ENCODE results near the gene PHKB.

The PHKB gene

GRCh38 chr16:47481698-47482374 is 20.7 kb downstream of the PHKB start:
- Histone ChIP-seq H3K9ac (ENCODE audit: low read length in 5 of 5) (no peak overlapping the region), H3K4me3 (ENCODE audit: low read depth in 1 of 5, low read length in 5 of 5) (no peak overlapping the region), H3K27me3 (ENCODE audit: control insufficient read depth in 5 of 5, insufficient read depth in 4 of 5, low read length in 5 of 5) (no peaks in the 10 kb centered on the region), H3K27ac (ENCODE audit: low read depth, low read length) (no peak overlapping the region), H3K9me3 (ENCODE audit: control insufficient read depth in 5 of 5, low read length in 5 of 5) (no peaks in the 10 kb centered on the region), H3K4me1 (ENCODE audit: control insufficient read depth in 5 of 5, insufficient read depth in 5 of 5, low read length in 5 of 5) (no peaks in the 10 kb centered on the region), H3K36me3 (ENCODE audit: control insufficient read depth in 5 of 5, insufficient read depth in 5 of 5, low read length in 5 of 5) (peaks cover 0 to 12% (median 0%) of the 10 kb centered on the region in 5 donors)

- Histone ChIP-seq H3K27ac (ENCODE audit: low read depth, low read length) (no peak overlapping the region), H3K9ac (ENCODE audit: low read length in 5 of 5) (no peak overlapping the region), H3K9me3 (ENCODE audit: control insufficient read depth in 5 of 5, low read length in 5 of 5) (peaks cover 0 to 7% (median 3%) of the 10 kb centered on the region in 5 donors), H3K4me3 (ENCODE audit: low read depth in 1 of 5, low read length in 5 of 5) (no peak overlapping the region), H3K4me1 (ENCODE audit: control insufficient read depth in 5 of 5, insufficient read depth in 5 of 5, low read length in 5 of 5) (no peaks in the 10 kb centered on the region), H3K27me3 (ENCODE audit: control insufficient read depth in 5 of 5, insufficient read depth in 4 of 5, low read length in 5 of 5) (no peaks in the 10 kb centered on the region), H3K36me3 (ENCODE audit: control insufficient read depth in 5 of 5, insufficient read depth in 5 of 5, low read length in 5 of 5) (peaks cover 0 to 22% (median 2%) of the 10 kb centered on the region in 5 donors)
Observed at GRCh38 chr16:47483616-47484015, 22.5 kb downstream of the PHKB start.

- no peak overlapping the region for H3K27ac ChIP-seq (ENCODE audit: low read depth, low read length)
- no peak overlapping the region for H3K4me3 ChIP-seq (ENCODE audit: low read depth in 1 of 5, low read length in 5 of 5)
- H3K9ac ChIP-seq (ENCODE audit: low read length in 5 of 5): no peak overlapping the region
- H3K36me3 ChIP-seq (ENCODE audit: control insufficient read depth in 5 of 5, insufficient read depth in 5 of 5, low read length in 5 of 5): peaks cover 0 to 32% (median 2%) of the 10 kb centered on the region in 5 donors
- H3K27me3 ChIP-seq (ENCODE audit: control insufficient read depth in 5 of 5, insufficient read depth in 4 of 5, low read length in 5 of 5): no peaks in the 10 kb centered on the region
- no peaks in the 10 kb centered on the region for H3K4me1 ChIP-seq (ENCODE audit: control insufficient read depth in 5 of 5, insufficient read depth in 5 of 5, low read length in 5 of 5)
- peaks cover 15 to 29% (median 21%) of the 10 kb centered on the region in 5 donors for H3K9me3 ChIP-seq (ENCODE audit: control insufficient read depth in 5 of 5, low read length in 5 of 5)
Observed at GRCh38 chr16:47486856-47487255, 25.7 kb downstream of the PHKB start.

- no peaks in the 10 kb centered on the region for H3K27me3 ChIP-seq (ENCODE audit: control insufficient read depth in 5 of 5, insufficient read depth in 4 of 5, low read length in 5 of 5)
- no peak overlapping the region for H3K27ac ChIP-seq (ENCODE audit: low read depth, low read length)
- H3K36me3 ChIP-seq (ENCODE audit: control insufficient read depth in 5 of 5, insufficient read depth in 5 of 5, low read length in 5 of 5): peaks cover 0 to 32% (median 2%) of the 10 kb centered on the region in 5 donors
- H3K9ac ChIP-seq (ENCODE audit: low read length in 5 of 5): no peak overlapping the region
- H3K4me3 ChIP-seq (ENCODE audit: low read depth in 1 of 5, low read length in 5 of 5): no peak overlapping the region
- H3K4me1 ChIP-seq (ENCODE audit: control insufficient read depth in 5 of 5, insufficient read depth in 5 of 5, low read length in 5 of 5): peaks cover 0 to 10% (median 7%) of the 10 kb centered on the region in 5 donors
- H3K9me3 ChIP-seq (ENCODE audit: control insufficient read depth in 5 of 5, low read length in 5 of 5): peaks cover 15 to 30% (median 21%) of the 10 kb centered on the region in 5 donors
Observed at GRCh38 chr16:47488051-47488450, 26.9 kb downstream of the PHKB start.

GRCh38 chr16:47490471-47490870 is 29.3 kb downstream of the PHKB start:
- H3K27ac ChIP-seq (ENCODE audit: low read depth, low read length): no peak overlapping the region
- no peaks in the 10 kb centered on the region for H3K27me3 ChIP-seq (ENCODE audit: control insufficient read depth in 5 of 5, insufficient read depth in 4 of 5, low read length in 5 of 5)
- no peak overlapping the region for H3K4me3 ChIP-seq (ENCODE audit: low read depth in 1 of 5, low read length in 5 of 5)
- H3K36me3 ChIP-seq (ENCODE audit: control insufficient read depth in 5 of 5, insufficient read depth in 5 of 5, low read length in 5 of 5): peaks cover 0 to 24% (median 2%) of the 10 kb centered on the region in 5 donors
- peaks cover 0 to 23% (median 22%) of the 10 kb centered on the region in 5 donors for H3K4me1 ChIP-seq (ENCODE audit: control insufficient read depth in 5 of 5, insufficient read depth in 5 of 5, low read length in 5 of 5)
- no peak overlapping the region for H3K9ac ChIP-seq (ENCODE audit: low read length in 5 of 5)
- H3K9me3 ChIP-seq (ENCODE audit: control insufficient read depth in 5 of 5, low read length in 5 of 5): peaks cover 15 to 30% (median 21%) of the 10 kb centered on the region in 5 donors

- Histone ChIP-seq H3K4me1 (ENCODE audit: control insufficient read depth in 5 of 5, insufficient read depth in 5 of 5, low read length in 5 of 5) (peaks cover 0 to 23% (median 22%) of the 10 kb centered on the region in 5 donors), H3K36me3 (ENCODE audit: control insufficient read depth in 5 of 5, insufficient read depth in 5 of 5, low read length in 5 of 5) (peaks cover 0 to 18% (median 2%) of the 10 kb centered on the region in 5 donors), H3K27me3 (ENCODE audit: control insufficient read depth in 5 of 5, insufficient read depth in 4 of 5, low read length in 5 of 5) (no peaks in the 10 kb centered on the region), H3K9me3 (ENCODE audit: control insufficient read depth in 5 of 5, low read length in 5 of 5) (peaks cover 15 to 30% (median 21%) of the 10 kb centered on the region in 5 donors), H3K9ac (ENCODE audit: low read length in 5 of 5) (no peak overlapping the region), H3K4me3 (ENCODE audit: low read depth in 1 of 5, low read length in 5 of 5) (no peak overlapping the region), H3K27ac (ENCODE audit: low read depth, low read length) (no peak overlapping the region)
Observed at GRCh38 chr16:47492036-47492427, 30.9 kb downstream of the PHKB start.

GRCh38 chr16:47492428-47493377 is 31.6 kb downstream of the PHKB start:
- H3K4me3 ChIP-seq (ENCODE audit: low read depth in 1 of 5, low read length in 5 of 5): peak overlapping the region; percentile 25 to 52 (median 38)
- H3K9me3 ChIP-seq (ENCODE audit: control insufficient read depth in 5 of 5, low read length in 5 of 5): peaks cover 15 to 30% (median 21%) of the 10 kb centered on the region in 5 donors
- H3K27ac ChIP-seq (ENCODE audit: low read depth, low read length): peak overlapping the region; percentile 34
- H3K36me3 ChIP-seq (ENCODE audit: control insufficient read depth in 5 of 5, insufficient read depth in 5 of 5, low read length in 5 of 5): peaks cover 0 to 19% (median under 1%) of the 10 kb centered on the region in 5 donors
- H3K4me1 ChIP-seq (ENCODE audit: control insufficient read depth in 5 of 5, insufficient read depth in 5 of 5, low read length in 5 of 5): peaks cover 0 to 23% (median 22%) of the 10 kb centered on the region in 5 donors
- H3K27me3 ChIP-seq (ENCODE audit: control insufficient read depth in 5 of 5, insufficient read depth in 4 of 5, low read length in 5 of 5): no peaks in the 10 kb centered on the region
- no peak overlapping the region for H3K9ac ChIP-seq (ENCODE audit: low read length in 5 of 5)

- Histone ChIP-seq H3K9me3 (ENCODE audit: control insufficient read depth in 5 of 5, low read length in 5 of 5) (peaks cover 15 to 27% (median 17%) of the 10 kb centered on the region in 5 donors), H3K27ac (ENCODE audit: low read depth, low read length) (peak overlapping the region; percentile 15), H3K4me1 (ENCODE audit: control insufficient read depth in 5 of 5, insufficient read depth in 5 of 5, low read length in 5 of 5) (peaks cover 0 to 23% (median 22%) of the 10 kb centered on the region in 5 donors), H3K27me3 (ENCODE audit: control insufficient read depth in 5 of 5, insufficient read depth in 4 of 5, low read length in 5 of 5) (no peaks in the 10 kb centered on the region), H3K4me3 (ENCODE audit: low read depth in 1 of 5, low read length in 5 of 5) (peak overlapping the region in 4 of 5 donors; percentile 25 to 52 (median 42)), H3K36me3 (ENCODE audit: control insufficient read depth in 5 of 5, insufficient read depth in 5 of 5, low read length in 5 of 5) (peaks cover 4 to 20% (median 8%) of the 10 kb centered on the region in 5 donors), H3K9ac (ENCODE audit: low read length in 5 of 5) (peak overlapping the region in 1 of 5 donors; percentile 35)
Observed at GRCh38 chr16:47493381-47494337, 32.5 kb downstream of the PHKB start.

GRCh38 chr16:47499080-47499699 is 38.1 kb downstream of the PHKB start:
- Histone ChIP-seq H3K36me3 (ENCODE audit: control insufficient read depth in 5 of 5, insufficient read depth in 5 of 5, low read length in 5 of 5) (peaks cover 36 to 57% (median 47%) of the 10 kb centered on the region in 5 donors), H3K27ac (ENCODE audit: low read depth, low read length) (no peak overlapping the region), H3K27me3 (ENCODE audit: control insufficient read depth in 5 of 5, insufficient read depth in 4 of 5, low read length in 5 of 5) (no peaks in the 10 kb centered on the region), H3K4me1 (ENCODE audit: control insufficient read depth in 5 of 5, insufficient read depth in 5 of 5, low read length in 5 of 5) (peaks cover 0 to 12% (median 4%) of the 10 kb centered on the region in 5 donors), H3K4me3 (ENCODE audit: low read depth in 1 of 5, low read length in 5 of 5) (no peak overlapping the region), H3K9me3 (ENCODE audit: control insufficient read depth in 5 of 5, low read length in 5 of 5) (no peaks in the 10 kb centered on the region), H3K9ac (ENCODE audit: low read length in 5 of 5) (no peak overlapping the region)
